DOHH2 (cell line): ENCODE measurements around the gene FAM120A.

Source experiments
- CTCF ChIP-seq: fragments of 200-600 bp; sonication (generic); IDR thresholded peaks from one replicate; pipeline ENCODE4 v1.5.1; 2014; ENCODE audit warnings: antibody characterized with exemption, mild to moderate bottlenecking, low read depth, low read length; ENCODE audit not compliant: poor library complexity, severe bottlenecking
- EZH2phosphoT487 ChIP-seq: fragments of 200-600 bp; sonication (generic); IDR thresholded peaks from 2 replicates; pipeline ENCODE4 v1.6.1; 2017; ENCODE audit warnings: borderline replicate concordance, mild to moderate bottlenecking, antibody characterized with exemption, low read length, moderate library complexity, mixed read lengths

- TF ChIP-seq EZH2phosphoT487 (no peak), CTCF (no peak)
Measured at GRCh38 chr9:93496285-93496684, 44.8 kb downstream of the FAM120A start.
